Hepatocyte (in vitro differentiated cells): ENCODE results near the gene OR51B4.

Experiments used
- CTCF ChIP-seq: fragments of 200-600 bp; sonication (generic); IDR thresholded peaks from 2 replicates; pipeline ENCODE4 v1.5.1; 2016; ENCODE audit warnings: antibody characterized with exemption, mild to moderate bottlenecking; ENCODE audit not compliant: poor library complexity
- EZH2 ChIP-seq: fragments of 200-600 bp; sonication (generic); IDR thresholded peaks from 2 replicates; pipeline ENCODE4 v1.6.1; 2016; ENCODE audit warnings: antibody characterized with exemption, mild to moderate bottlenecking, borderline replicate concordance

DNA sequence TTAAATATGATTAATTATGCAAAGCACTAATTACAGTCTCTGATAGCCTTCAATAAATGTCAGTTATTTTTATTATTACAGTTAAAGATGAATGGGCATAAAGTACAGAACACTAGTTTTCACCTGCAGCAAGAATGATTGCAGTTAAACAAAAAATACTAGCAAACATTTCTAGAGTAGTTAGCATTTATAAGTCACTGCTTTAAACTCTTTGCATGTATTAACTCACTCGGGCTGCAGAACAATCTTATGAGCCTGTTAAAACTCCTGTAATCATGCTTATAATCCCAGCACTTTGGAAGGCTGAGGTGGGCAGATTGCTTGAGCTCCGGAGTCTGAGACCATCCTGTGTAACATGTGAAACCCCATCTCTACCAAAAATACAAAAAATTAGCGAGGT lies 14.8 kb downstream of the OR51B4 start:
- TF ChIP-seq CTCF = no peak
- no peak for TF ChIP-seq EZH2
